ENCODE data around the gene JAML. TPM values are rescaled to one million over a fixed set of nuclear protein-coding genes. Genes with fewer than 3 reads are reported as not detected.

The JAML gene
- total RNA-seq, 1 donor from 2014 or later = 2.5 TPM

- no peaks in the 10 kb centered on the region for H3K36me3 ChIP-seq (ENCODE audit: control insufficient read depth, insufficient read depth, low read length)
- DNase-seq (ENCODE audit: low read depth) = no peak
- H3K4me3 ChIP-seq (ENCODE audit: low read depth, low read length) = no peak overlapping the region
- TF ChIP-seq CTCF (IDR thresholded peaks at IDR 0.05; ENCODE audit: insufficient read depth, low read length, poor library complexity, severe bottlenecking) = no peak
- H3K27me3 ChIP-seq (ENCODE audit: control insufficient read depth, insufficient read depth, low read length) = peaks cover 85% of the 10 kb centered on the region
Observed at GRCh38 chr11:118148856-118149255, 76.0 kb downstream of the JAML start.

DNA sequence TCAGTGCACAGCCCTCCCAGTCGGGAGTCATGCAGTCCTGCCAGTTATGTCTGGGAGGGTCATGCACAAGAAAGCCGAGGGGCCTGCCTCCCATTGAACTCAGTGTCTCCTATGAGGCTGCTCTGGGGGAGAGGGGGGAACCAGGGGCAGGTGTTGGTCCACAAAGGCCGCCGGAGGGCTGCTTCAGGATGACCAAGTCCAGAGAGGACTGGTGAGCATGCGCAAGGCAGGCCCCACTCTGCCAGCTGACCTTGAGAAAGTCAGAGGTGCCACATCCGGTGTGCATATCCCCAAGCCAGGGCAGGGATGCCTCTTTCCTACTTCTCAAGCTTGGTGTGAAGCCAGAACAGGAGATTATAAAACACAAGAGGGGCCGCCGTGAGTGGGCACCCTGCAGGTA lies 76.6 kb downstream of the JAML start:
- DNase-seq (ENCODE audit: low read depth) = no peak
- TF ChIP-seq CTCF (IDR thresholded peaks at IDR 0.05; ENCODE audit: insufficient read depth, low read length, poor library complexity, severe bottlenecking) = no peak
- Histone ChIP-seq H3K27me3 (ENCODE audit: control insufficient read depth, insufficient read depth, low read length) (peaks cover 84% of the 10 kb centered on the region), H3K4me3 (ENCODE audit: low read depth, low read length) (no peak overlapping the region), H3K36me3 (ENCODE audit: control insufficient read depth, insufficient read depth, low read length) (no peaks in the 10 kb centered on the region)

GRCh38 chr11:118147502-118147901 lies 77.3 kb downstream of the JAML start:
- no peak for TF ChIP-seq CTCF (IDR thresholded peaks at IDR 0.05; ENCODE audit: insufficient read depth, low read length, poor library complexity, severe bottlenecking)
- no peak for DNase-seq (ENCODE audit: low read depth)
- Histone ChIP-seq H3K27me3 (ENCODE audit: control insufficient read depth, insufficient read depth, low read length) (peaks cover 82% of the 10 kb centered on the region), H3K4me3 (ENCODE audit: low read depth, low read length) (no peak overlapping the region), H3K36me3 (ENCODE audit: control insufficient read depth, insufficient read depth, low read length) (no peaks in the 10 kb centered on the region)

DNA sequence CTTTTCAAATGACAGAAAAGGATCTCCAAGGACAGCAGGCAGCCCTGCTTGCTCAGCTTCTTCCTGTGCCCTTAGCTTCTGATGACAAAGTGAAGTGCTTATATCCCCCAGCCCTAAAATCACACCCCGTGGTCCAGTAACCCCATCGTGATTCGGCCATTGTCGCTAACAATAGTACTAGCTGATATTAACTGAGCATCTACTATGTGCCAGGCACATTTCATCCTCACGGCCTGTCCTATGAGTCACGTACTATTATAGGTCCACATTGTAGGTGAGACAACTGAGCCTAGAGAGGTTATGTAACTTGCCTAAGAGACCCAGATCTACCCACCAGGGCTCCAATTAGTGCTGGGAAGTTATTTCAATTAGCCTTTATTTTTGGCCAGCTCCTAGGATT lies 78.3 kb downstream of the JAML start:
- no peak overlapping the region for H3K4me3 ChIP-seq (ENCODE audit: low read depth, low read length)
- H3K27me3 ChIP-seq (ENCODE audit: control insufficient read depth, insufficient read depth, low read length) = peaks cover 74% of the 10 kb centered on the region
- TF ChIP-seq CTCF (IDR thresholded peaks at IDR 0.05; ENCODE audit: insufficient read depth, low read length, poor library complexity, severe bottlenecking) = no peak
- no peak for DNase-seq (ENCODE audit: low read depth)
- H3K36me3 ChIP-seq (ENCODE audit: control insufficient read depth, insufficient read depth, low read length) = no peaks in the 10 kb centered on the region

DNA sequence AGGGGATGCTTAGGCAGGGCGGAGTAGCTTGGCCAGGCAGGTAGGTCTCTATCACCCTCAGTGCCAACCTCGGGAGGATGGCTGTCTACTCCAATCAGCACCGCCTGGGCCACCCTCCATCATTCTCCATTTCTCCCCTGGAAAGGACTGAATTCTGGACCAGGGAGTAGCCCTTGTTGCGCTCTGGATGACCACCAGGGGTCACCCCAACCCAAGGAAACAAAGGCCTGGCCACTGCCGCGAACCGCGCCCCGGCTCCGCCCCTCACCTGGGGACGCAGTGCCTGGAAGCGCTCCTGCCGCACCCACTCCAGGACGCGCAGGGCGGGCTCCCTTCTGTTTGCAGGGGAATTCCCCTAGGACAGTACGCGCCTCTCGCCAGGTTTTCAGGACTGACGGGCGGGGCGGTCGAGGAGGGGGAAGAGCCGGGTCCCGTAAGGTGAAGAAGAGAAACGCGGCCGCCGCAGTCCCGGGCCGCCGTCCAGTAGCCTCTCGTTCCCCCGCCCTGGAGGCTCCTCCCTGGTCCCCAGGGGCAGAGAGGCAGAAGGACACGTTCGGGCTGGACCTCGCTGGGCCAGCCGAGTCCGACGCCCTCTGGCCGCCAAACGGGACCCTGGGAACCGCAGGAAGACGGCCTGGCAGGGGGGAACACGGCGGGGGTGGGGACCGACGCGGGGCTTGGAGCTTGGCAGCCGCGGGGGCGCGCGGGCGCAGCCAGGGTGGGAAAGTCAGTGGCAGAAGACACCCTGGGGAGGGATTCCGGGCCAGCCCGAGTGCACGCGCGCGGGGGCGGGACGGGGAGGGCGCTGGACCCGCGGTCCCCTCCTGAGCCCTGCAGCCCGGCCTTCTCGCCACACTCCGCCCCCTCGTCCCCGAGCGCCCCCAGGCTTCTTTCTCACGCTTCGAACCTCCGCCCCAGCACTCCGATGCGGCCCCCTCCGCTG lies 79.3 kb downstream of the JAML start:
- peaks cover 68% of the 10 kb centered on the region for H3K27me3 ChIP-seq (ENCODE audit: control insufficient read depth, insufficient read depth, low read length)
- DNase-seq (ENCODE audit: low read depth) = peak; percentile 19
- peak; percentile 91 for TF ChIP-seq CTCF (IDR thresholded peaks at IDR 0.05; ENCODE audit: insufficient read depth, low read length, poor library complexity, severe bottlenecking)

More for the DNA sequence above, 79.3 kb downstream of the JAML start:
- peak overlapping the region; percentile 56 for H3K4me3 ChIP-seq (ENCODE audit: low read depth, low read length)
- no peaks in the 10 kb centered on the region for H3K36me3 ChIP-seq (ENCODE audit: control insufficient read depth, insufficient read depth, low read length)

Data from kidney epithelial cell (primary cell).